Measurements from ENCODE around the gene TRIOBP. TPM values are rescaled to one million over a fixed set of nuclear protein-coding genes. Genes with fewer than 3 reads are reported as not detected.
A peak's percentile ranks its signal among the peaks of the same experiment; 100 is the strongest.

Gene TRIOBP
- total and polyA plus RNA-seq, 2 of the 13 experiments (the other 11 are each of a cell fraction or from before 2014, with no cell fraction given), result 6.1 to 15.4 TPM

DNA sequence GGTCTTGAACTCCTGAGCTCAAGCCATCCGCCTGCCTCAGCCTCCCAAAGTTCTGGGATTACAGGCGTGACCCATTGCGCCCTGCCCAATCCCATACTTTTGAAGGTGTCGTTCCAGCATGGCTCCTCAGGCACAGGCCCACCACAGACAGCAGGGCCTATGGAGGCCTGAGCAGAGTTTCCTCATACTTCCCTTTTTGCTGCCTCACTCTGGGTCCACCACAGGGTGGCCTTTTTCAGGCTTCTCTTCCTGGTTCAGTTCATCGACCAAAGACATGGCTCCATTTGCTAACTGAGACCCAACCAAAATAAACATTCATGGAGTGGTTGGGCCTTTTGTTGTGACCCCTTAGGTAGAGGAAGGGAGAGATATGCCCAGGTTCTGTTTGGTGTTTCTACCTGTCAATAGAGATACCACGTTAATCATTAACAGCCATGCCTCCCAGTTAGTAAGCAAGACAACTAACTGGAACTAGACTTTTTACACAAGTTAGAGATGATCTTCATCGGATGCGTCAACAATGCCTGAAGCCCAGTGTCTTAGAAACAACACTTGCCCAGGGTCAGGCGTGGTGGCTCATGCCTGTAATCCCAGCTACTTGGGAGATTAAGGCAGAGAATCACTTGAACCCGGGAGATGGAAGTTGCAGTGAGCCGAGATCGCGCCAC, 35.1 kb downstream of the TRIOBP start (continued):
- TF ChIP-seq ZNF496 (CRISPR knock-in tag; IDR thresholded peaks at IDR 0.05; ENCODE audit: insufficient replicate concordance) (no peak), ZNF264 (CRISPR knock-in tag; IDR thresholded peaks at IDR 0.05) (no peak), HNRNPL (IDR thresholded peaks at IDR 0.05; ENCODE audit: low read depth, low read length) (no peak), CHD4 (IDR thresholded peaks at IDR 0.05; ENCODE audit: borderline replicate concordance, low read length) (peak; percentile 23; the same call in 1 of the 2 replicates), MEF2D (CRISPR knock-in tag; IDR thresholded peaks at IDR 0.05) (peak; percentile 10; the same call in 1 of the 2 replicates), SPEN (CRISPR knock-in tag; IDR thresholded peaks at IDR 0.05; ENCODE audit: low read depth) (peak; percentile 80), ZNF317 (CRISPR knock-in tag; IDR thresholded peaks at IDR 0.05) (0 out of 2 replicates have a peak, but pooled peaks have one; percentile 48), ZFP36L1 (CRISPR knock-in tag; IDR thresholded peaks at IDR 0.05) (0 out of 2 replicates have a peak, but pooled peaks have one; percentile 27), ZBTB8A (CRISPR knock-in tag; IDR thresholded peaks at IDR 0.05; ENCODE audit: borderline replicate concordance, low read depth) (no peak), NR2F6 (IDR thresholded peaks at IDR 0.05) (peak; percentile 59), NR2F6 (CRISPR knock-in tag; IDR thresholded peaks at IDR 0.05) (peak; percentile 70; the same call in 1 of the 2 replicates), IKZF5 (CRISPR knock-in tag; IDR thresholded peaks at IDR 0.05) (peak; percentile 80), ZBTB3 (CRISPR knock-in tag; IDR thresholded peaks at IDR 0.05; ENCODE audit: borderline replicate concordance, low read depth) (no peak), ATF7-NPFF (CRISPR knock-in tag; IDR thresholded peaks at IDR 0.05; ENCODE audit: low read depth) (no peak), EP300 (IDR thresholded peaks at IDR 0.05; ENCODE audit: low read depth in 2 of 2, low read length in 2 of 2) (no peak; a peak in 1 of 4 replicates), EP300 (CRISPR knock-in tag; IDR thresholded peaks at IDR 0.05; ENCODE audit: borderline replicate concordance) (0 out of 2 replicates have a peak, but pooled peaks have one; percentile 25), PHF8 (CRISPR knock-in tag; IDR thresholded peaks at IDR 0.05) (peak; percentile 50), CBX1 (IDR thresholded peaks at IDR 0.05; ENCODE audit: low read depth) (peak; percentile 50), RELA (CRISPR knock-in tag; IDR thresholded peaks at IDR 0.05) (no peak), ZNF777 (CRISPR knock-in tag; IDR thresholded peaks at IDR 0.05) (no peak)
- TF ChIP-seq, protein P1, sequence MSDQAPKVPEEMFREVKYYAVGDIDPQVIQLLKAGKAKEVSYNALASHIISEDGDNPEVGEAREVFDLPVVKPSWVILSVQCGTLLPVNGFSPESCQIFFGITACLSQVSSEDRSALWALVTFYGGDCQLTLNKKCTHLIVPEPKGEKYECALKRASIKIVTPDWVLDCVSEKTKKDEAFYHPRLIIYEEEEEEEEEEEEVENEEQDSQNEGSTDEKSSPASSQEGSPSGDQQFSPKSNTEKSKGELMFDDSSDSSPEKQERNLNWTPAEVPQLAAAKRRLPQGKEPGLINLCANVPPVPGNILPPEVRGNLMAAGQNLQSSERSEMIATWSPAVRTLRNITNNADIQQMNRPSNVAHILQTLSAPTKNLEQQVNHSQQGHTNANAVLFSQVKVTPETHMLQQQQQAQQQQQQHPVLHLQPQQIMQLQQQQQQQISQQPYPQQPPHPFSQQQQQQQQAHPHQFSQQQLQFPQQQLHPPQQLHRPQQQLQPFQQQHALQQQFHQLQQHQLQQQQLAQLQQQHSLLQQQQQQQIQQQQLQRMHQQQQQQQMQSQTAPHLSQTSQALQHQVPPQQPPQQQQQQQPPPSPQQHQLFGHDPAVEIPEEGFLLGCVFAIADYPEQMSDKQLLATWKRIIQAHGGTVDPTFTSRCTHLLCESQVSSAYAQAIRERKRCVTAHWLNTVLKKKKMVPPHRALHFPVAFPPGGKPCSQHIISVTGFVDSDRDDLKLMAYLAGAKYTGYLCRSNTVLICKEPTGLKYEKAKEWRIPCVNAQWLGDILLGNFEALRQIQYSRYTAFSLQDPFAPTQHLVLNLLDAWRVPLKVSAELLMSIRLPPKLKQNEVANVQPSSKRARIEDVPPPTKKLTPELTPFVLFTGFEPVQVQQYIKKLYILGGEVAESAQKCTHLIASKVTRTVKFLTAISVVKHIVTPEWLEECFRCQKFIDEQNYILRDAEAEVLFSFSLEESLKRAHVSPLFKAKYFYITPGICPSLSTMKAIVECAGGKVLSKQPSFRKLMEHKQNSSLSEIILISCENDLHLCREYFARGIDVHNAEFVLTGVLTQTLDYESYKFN (CRISPR knock-in tag; conservative IDR thresholded peaks at IDR 0.05), result peak; percentile 91
- TF ChIP-seq, protein P2, sequence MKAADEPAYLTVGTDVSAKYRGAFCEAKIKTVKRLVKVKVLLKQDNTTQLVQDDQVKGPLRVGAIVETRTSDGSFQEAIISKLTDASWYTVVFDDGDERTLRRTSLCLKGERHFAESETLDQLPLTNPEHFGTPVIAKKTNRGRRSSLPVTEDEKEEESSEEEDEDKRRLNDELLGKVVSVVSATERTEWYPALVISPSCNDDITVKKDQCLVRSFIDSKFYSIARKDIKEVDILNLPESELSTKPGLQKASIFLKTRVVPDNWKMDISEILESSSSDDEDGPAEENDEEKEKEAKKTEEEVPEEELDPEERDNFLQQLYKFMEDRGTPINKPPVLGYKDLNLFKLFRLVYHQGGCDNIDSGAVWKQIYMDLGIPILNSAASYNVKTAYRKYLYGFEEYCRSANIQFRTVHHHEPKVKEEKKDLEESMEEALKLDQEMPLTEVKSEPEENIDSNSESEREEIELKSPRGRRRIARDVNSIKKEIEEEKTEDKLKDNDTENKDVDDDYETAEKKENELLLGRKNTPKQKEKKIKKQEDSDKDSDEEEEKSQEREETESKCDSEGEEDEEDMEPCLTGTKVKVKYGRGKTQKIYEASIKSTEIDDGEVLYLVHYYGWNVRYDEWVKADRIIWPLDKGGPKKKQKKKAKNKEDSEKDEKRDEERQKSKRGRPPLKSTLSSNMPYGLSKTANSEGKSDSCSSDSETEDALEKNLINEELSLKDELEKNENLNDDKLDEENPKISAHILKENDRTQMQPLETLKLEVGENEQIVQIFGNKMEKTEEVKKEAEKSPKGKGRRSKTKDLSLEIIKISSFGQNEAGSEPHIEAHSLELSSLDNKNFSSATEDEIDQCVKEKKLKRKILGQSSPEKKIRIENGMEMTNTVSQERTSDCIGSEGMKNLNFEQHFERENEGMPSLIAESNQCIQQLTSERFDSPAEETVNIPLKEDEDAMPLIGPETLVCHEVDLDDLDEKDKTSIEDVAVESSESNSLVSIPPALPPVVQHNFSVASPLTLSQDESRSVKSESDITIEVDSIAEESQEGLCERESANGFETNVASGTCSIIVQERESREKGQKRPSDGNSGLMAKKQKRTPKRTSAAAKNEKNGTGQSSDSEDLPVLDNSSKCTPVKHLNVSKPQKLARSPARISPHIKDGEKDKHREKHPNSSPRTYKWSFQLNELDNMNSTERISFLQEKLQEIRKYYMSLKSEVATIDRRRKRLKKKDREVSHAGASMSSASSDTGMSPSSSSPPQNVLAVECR (CRISPR knock-in tag; IDR thresholded peaks at IDR 0.05; ENCODE audit: borderline replicate concordance), result peak; percentile 63; the same call in 1 of the 2 replicates
